B cell (primary cell): ENCODE results near the gene HLA-G.

Source experiments
- CTCF ChIP-seq: fragments of 200-600 bp; IDR thresholded peaks from one replicate; pipeline ENCODE4 v1.8.0; 2022; ENCODE audit warnings: antibody characterized with exemption, mild to moderate bottlenecking
- EZH2 ChIP-seq: IDR thresholded peaks from 2 replicates; pipeline ENCODE4 v1.6.1; 2012; ENCODE audit warnings: borderline replicate concordance, low read depth, mild to moderate bottlenecking, moderate library complexity, low read length; ENCODE audit not compliant: insufficient read depth, poor library complexity, severe bottlenecking

DNA sequence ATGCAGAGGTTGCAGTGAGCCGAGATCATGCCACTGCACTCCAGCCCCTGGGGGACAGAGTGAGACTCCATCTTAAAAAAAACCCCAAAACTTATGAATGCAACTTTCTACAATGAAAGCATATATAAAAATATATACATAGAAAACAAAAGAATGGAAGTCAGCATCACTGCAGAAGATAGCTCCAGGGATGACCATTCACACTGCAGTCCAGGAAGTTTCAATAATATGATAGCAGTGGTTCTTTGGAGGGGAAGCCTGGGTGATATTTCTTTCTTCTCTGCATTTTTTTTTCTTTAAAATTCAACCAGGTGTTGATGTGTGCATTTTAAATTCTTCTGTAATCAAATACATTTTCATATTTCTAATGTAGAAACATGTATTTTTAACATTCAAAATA is 12.3 kb downstream of the HLA-G start:
- no peak for TF ChIP-seq EZH2
- TF ChIP-seq CTCF, result no peak
